Activated CD4-positive, alpha-beta T cell treated with anti-CD3 and anti-CD28 coated beads, Interleukin-2, amount 10 ng/mL, durations not matched to agents 7 days and 5 days (primary cell): ENCODE results near the gene SPPL2A. TPM values are rescaled to one million over a fixed set of nuclear protein-coding genes. Genes with fewer than 3 reads are reported as not detected.
A peak's percentile ranks its signal among the peaks of the same experiment; 100 is the strongest.

ENCODE experiments used
- CTCF ChIA-PET: fragments of 350-600 bp; sonication (Branson Sonifier 250); formaldehyde crosslinking; loops from one replicate; lab custom pipeline; 2021; ENCODE audit warnings: antibody characterized with exemption; lab: Charles Lee
- POLR2A ChIA-PET: fragments of 350-600 bp; sonication (Branson Sonifier 250); formaldehyde crosslinking; loops from one replicate; lab custom pipeline; 2021; ENCODE audit warnings: antibody characterized with exemption; lab: Charles Lee
- DNase-seq: peaks from one replicate; pipeline ENCODE4 v3.0.0-alpha.2; 2020
- H3K27ac Mint-ChIP-seq: one replicate; pipeline ENCODE4 v1.8.0; 2021; ENCODE audit warnings: mild to moderate bottlenecking, moderate library complexity, mixed read lengths
- H3K27me3 Mint-ChIP-seq: one replicate; pipeline ENCODE4 v1.8.0; 2021; ENCODE audit warnings: mixed read lengths
- H3K36me3 Mint-ChIP-seq: one replicate; pipeline ENCODE4 v1.8.0; 2021; ENCODE audit warnings: low read depth, mixed read lengths
- H3K4me1 Mint-ChIP-seq: one replicate; pipeline ENCODE4 v1.8.0; 2021; ENCODE audit warnings: mixed read lengths
- H3K4me3 Mint-ChIP-seq: one replicate; pipeline ENCODE4 v1.8.0; 2021; ENCODE audit warnings: mild to moderate bottlenecking, moderate library complexity, mixed read lengths
- H3K9me3 Mint-ChIP-seq: one replicate; pipeline ENCODE4 v1.8.0; 2021; ENCODE audit warnings: mixed read lengths
- total RNA-seq, 2 experiments: library from RNA; stranded (reverse); gene quantifications; one replicate each; pipeline ENCODE4 v1.2.3, GENCODE V29; 2021

Gene SPPL2A
- total RNA-seq, 2 experiments from 2014 or later = 80.0 to 85.2 TPM

GRCh38 chr15:50790778-50791453 is 25.4 kb upstream of the SPPL2A start:
- DNase-seq = no peak
- Mint-ChIP-seq H3K4me1 (no peaks in the 10 kb centered on the region), H3K9me3 (no peaks in the 10 kb centered on the region), H3K27me3 (no peaks in the 10 kb centered on the region), H3K4me3 (no peak overlapping the region), H3K27ac (no peak overlapping the region), H3K36me3 (no peaks in the 10 kb centered on the region)
- POLR2A ChIA-PET = no interaction called here
- CTCF ChIA-PET = interaction anchor here (0.5 to 1.4 kb wide), 4 partner anchors 9 to 457 kb away, joined by 3 to 4 read pairs (median 3); partner anchors contain the start of gene SPPL2A

GRCh38 chr15:50786871-50787270 is 21.4 kb upstream of the SPPL2A start:
- Mint-ChIP-seq H3K36me3 (no peaks in the 10 kb centered on the region), H3K27ac (no peak overlapping the region), H3K27me3 (peaks cover 4% of the 10 kb centered on the region), H3K9me3 (no peaks in the 10 kb centered on the region), H3K4me3 (no peak overlapping the region), H3K4me1 (no peaks in the 10 kb centered on the region)
- CTCF ChIA-PET = interaction anchor here (1.5 kb wide), 1 partner anchor 20 kb away, joined by 3 read pairs; no protein-coding TSS in a partner anchor
- DNase-seq = no peak
- POLR2A ChIA-PET = no interaction called here

- DNase-seq = no peak
- no peak overlapping the region for H3K4me3 Mint-ChIP-seq
- ChIA-PET CTCF (interaction anchor here (1.5 kb wide), 1 partner anchor 19 kb away, joined by 3 read pairs; no protein-coding TSS in a partner anchor), POLR2A (no interaction called here)
- no peak overlapping the region for H3K27ac Mint-ChIP-seq
- no peaks in the 10 kb centered on the region for H3K4me1 Mint-ChIP-seq
- peaks cover 4% of the 10 kb centered on the region for H3K27me3 Mint-ChIP-seq
- no peaks in the 10 kb centered on the region for H3K9me3 Mint-ChIP-seq
- no peaks in the 10 kb centered on the region for H3K36me3 Mint-ChIP-seq
Observed at GRCh38 chr15:50786438-50786837, 20.9 kb upstream of the SPPL2A start.

- H3K27me3 Mint-ChIP-seq = peaks cover 4% of the 10 kb centered on the region
- no peak overlapping the region for H3K4me3 Mint-ChIP-seq
- DNase-seq = no peak
- no peaks in the 10 kb centered on the region for H3K36me3 Mint-ChIP-seq
- ChIA-PET CTCF (no interaction called here), POLR2A (no interaction called here)
- no peak overlapping the region for H3K27ac Mint-ChIP-seq
- H3K9me3 Mint-ChIP-seq = no peaks in the 10 kb centered on the region
- no peaks in the 10 kb centered on the region for H3K4me1 Mint-ChIP-seq
Observed at GRCh38 chr15:50783895-50784294, 18.4 kb upstream of the SPPL2A start.

GRCh38 chr15:50783411-50783810 is 17.9 kb upstream of the SPPL2A start:
- peaks cover 4% of the 10 kb centered on the region for H3K27me3 Mint-ChIP-seq
- CTCF ChIA-PET = no interaction called here
- H3K9me3 Mint-ChIP-seq = no peaks in the 10 kb centered on the region
- H3K4me3 Mint-ChIP-seq = no peak overlapping the region
- no peak for DNase-seq
- no peak overlapping the region for H3K27ac Mint-ChIP-seq
- POLR2A ChIA-PET = no interaction called here
- no peaks in the 10 kb centered on the region for H3K36me3 Mint-ChIP-seq
- H3K4me1 Mint-ChIP-seq = no peaks in the 10 kb centered on the region

- DNase-seq = no peak
- H3K4me1 Mint-ChIP-seq = peaks cover 4% of the 10 kb centered on the region
- H3K36me3 Mint-ChIP-seq = no peaks in the 10 kb centered on the region
- ChIA-PET CTCF (no interaction called here), POLR2A (no interaction called here)
- H3K27ac Mint-ChIP-seq = no peak overlapping the region
- H3K9me3 Mint-ChIP-seq = no peaks in the 10 kb centered on the region
- no peaks in the 10 kb centered on the region for H3K27me3 Mint-ChIP-seq
- no peak overlapping the region for H3K4me3 Mint-ChIP-seq
Observed at GRCh38 chr15:50778086-50778485, 12.6 kb upstream of the SPPL2A start.

GRCh38 chr15:50777042-50777441 is 11.5 kb upstream of the SPPL2A start:
- POLR2A ChIA-PET = no interaction called here
- Mint-ChIP-seq H3K36me3 (no peaks in the 10 kb centered on the region), H3K4me1 (peaks cover 4% of the 10 kb centered on the region), H3K4me3 (no peak overlapping the region), H3K27ac (no peak overlapping the region), H3K27me3 (no peaks in the 10 kb centered on the region), H3K9me3 (no peaks in the 10 kb centered on the region)
- DNase-seq = no peak
- CTCF ChIA-PET = no interaction called here

GRCh38 chr15:50774450-50774849 is 8.9 kb upstream of the SPPL2A start:
- H3K36me3 Mint-ChIP-seq = no peaks in the 10 kb centered on the region
- H3K9me3 Mint-ChIP-seq = no peaks in the 10 kb centered on the region
- peaks cover 4% of the 10 kb centered on the region for H3K4me1 Mint-ChIP-seq
- H3K27me3 Mint-ChIP-seq = no peaks in the 10 kb centered on the region
- no peak overlapping the region for H3K27ac Mint-ChIP-seq
- peak; percentile 24 for DNase-seq
- no peak overlapping the region for H3K4me3 Mint-ChIP-seq
- CTCF ChIA-PET = interaction anchor here (0.5 to 1.2 kb wide), 3 partner anchors 8 to 30 kb away, joined by 3 read pairs; no protein-coding TSS in a partner anchor
- POLR2A ChIA-PET = interaction anchor here (0.7 kb wide), 1 partner anchor 9 kb away, joined by 5 read pairs; no protein-coding TSS in a partner anchor

GRCh38 chr15:50773389-50773788 is 7.9 kb upstream of the SPPL2A start:
- no peaks in the 10 kb centered on the region for H3K36me3 Mint-ChIP-seq
- no peak overlapping the region for H3K27ac Mint-ChIP-seq
- no peaks in the 10 kb centered on the region for H3K9me3 Mint-ChIP-seq
- peaks cover 4% of the 10 kb centered on the region for H3K4me1 Mint-ChIP-seq
- POLR2A ChIA-PET = no interaction called here
- CTCF ChIA-PET = interaction anchor here (1.4 kb wide), 1 partner anchor 10 kb away, joined by 3 read pairs; no protein-coding TSS in a partner anchor
- no peak for DNase-seq
- H3K4me3 Mint-ChIP-seq = no peak overlapping the region
- no peaks in the 10 kb centered on the region for H3K27me3 Mint-ChIP-seq

GRCh38 chr15:50767332-50767861 is 1.9 kb upstream of the SPPL2A start:
- H3K4me3 Mint-ChIP-seq = no peak overlapping the region

GRCh38 chr15:50764461-50765194 is 878 bp downstream of the SPPL2A start:
- Mint-ChIP-seq H3K36me3 (peaks cover 18% of the 10 kb centered on the region), H3K27ac (peak overlapping the region; percentile 97), H3K9me3 (no peaks in the 10 kb centered on the region), H3K4me3 (peak overlapping the region; percentile 89), H3K4me1 (peaks cover 56% of the 10 kb centered on the region), H3K27me3 (no peaks in the 10 kb centered on the region)
- CTCF ChIA-PET = interaction anchor here (1.0 kb wide), 2 partner anchors 26 to 144 kb away, joined by 3 read pairs; partner anchors contain the start of gene AP4E1
- peak; percentile 35 for DNase-seq
- POLR2A ChIA-PET = interaction anchor here (0.6 to 1.1 kb wide), 2 partner anchors 10 to 79 kb away, joined by 3 to 5 read pairs; no protein-coding TSS in a partner anchor

More at GRCh38 chr15:50767332-50767861, 1.9 kb upstream of the SPPL2A start:
- ChIA-PET POLR2A (no interaction called here), CTCF (interaction anchor here (0.5 to 0.9 kb wide), 3 partner anchors 19 to 1063 kb away, joined by 3 read pairs; no protein-coding TSS in a partner anchor)
- H3K27ac Mint-ChIP-seq = no peak overlapping the region
- peaks cover 9% of the 10 kb centered on the region for H3K36me3 Mint-ChIP-seq
- H3K4me1 Mint-ChIP-seq = peaks cover 33% of the 10 kb centered on the region
- H3K9me3 Mint-ChIP-seq = no peaks in the 10 kb centered on the region
- H3K27me3 Mint-ChIP-seq = no peaks in the 10 kb centered on the region
- no peak for DNase-seq

- no peak for DNase-seq
- peaks cover 18% of the 10 kb centered on the region for H3K36me3 Mint-ChIP-seq
- no peak overlapping the region for H3K4me3 Mint-ChIP-seq
- H3K9me3 Mint-ChIP-seq = no peaks in the 10 kb centered on the region
- ChIA-PET CTCF (interaction anchor here (1.4 kb wide), 1 partner anchor 16 kb away, joined by 3 read pairs; no protein-coding TSS in a partner anchor), POLR2A (no interaction called here)
- H3K4me1 Mint-ChIP-seq = peaks cover 40% of the 10 kb centered on the region
- H3K27me3 Mint-ChIP-seq = no peaks in the 10 kb centered on the region
- H3K27ac Mint-ChIP-seq = no peak overlapping the region
Observed at GRCh38 chr15:50758712-50759205, 6.7 kb downstream of the SPPL2A start.
